H9 (cell line): ENCODE results near the gene CLK4. TPM values are rescaled to one million over a fixed set of nuclear protein-coding genes. Genes with fewer than 3 reads are reported as not detected.

ENCODE experiments used
- DNase-seq: peaks from one replicate; pipeline ENCODE4 v3.0.0-alpha.2; 2017
- H2AFZ ChIP-seq: one replicate; pipeline ENCODE4 v1.6.1; 2013; ENCODE audit warnings: mild to moderate bottlenecking, low read length, control low read depth, moderate library complexity
- H2AK5ac ChIP-seq: 2 replicates; pipeline ENCODE4 v1.6.1; 2013; ENCODE audit warnings: low read length, control low read depth, mixed read lengths; ENCODE audit not compliant: insufficient read length
- H2BK120ac ChIP-seq: one replicate; pipeline ENCODE4 v1.6.1; 2013; ENCODE audit warnings: low read depth, mild to moderate bottlenecking, low read length, control low read depth, inconsistent platforms; ENCODE audit not compliant: poor library complexity, severe bottlenecking
- H2BK12ac ChIP-seq: 2 replicates; pipeline ENCODE4 v1.6.1; 2013; ENCODE audit warnings: low read length, control low read depth, mixed read lengths, low read depth; ENCODE audit not compliant: insufficient read length
- H2BK15ac ChIP-seq: 2 replicates; pipeline ENCODE4 v1.6.1; 2013; ENCODE audit warnings: low read depth, low read length, control low read depth
- H2BK20ac ChIP-seq: one replicate; pipeline ENCODE4 v1.6.1; 2013; ENCODE audit warnings: low read depth, mild to moderate bottlenecking, low read length, control low read depth, inconsistent platforms; ENCODE audit not compliant: poor library complexity, severe bottlenecking
- H2BK5ac ChIP-seq: 2 replicates; pipeline ENCODE4 v1.6.1; 2013; ENCODE audit warnings: low read length, control low read depth, mixed read lengths; ENCODE audit not compliant: insufficient read length
- H3K14ac ChIP-seq: 2 replicates; pipeline ENCODE4 v1.6.1; 2013; ENCODE audit warnings: low read length, control low read depth; ENCODE audit not compliant: insufficient read depth
- H3K18ac ChIP-seq: 2 replicates; pipeline ENCODE4 v1.6.1; 2013; ENCODE audit warnings: low read depth, mild to moderate bottlenecking, mixed read lengths, low read length, control low read depth; ENCODE audit not compliant: insufficient read length
- H3K23ac ChIP-seq: 2 replicates; pipeline ENCODE4 v1.6.1; 2013; ENCODE audit warnings: low read length, control low read depth, mixed read lengths, low read depth; ENCODE audit not compliant: insufficient read length
- H3K23me2 ChIP-seq: 2 replicates; pipeline ENCODE4 v1.6.1; 2013; ENCODE audit warnings: low read depth, mild to moderate bottlenecking, mixed read lengths, low read length, control low read depth; ENCODE audit not compliant: insufficient read length, poor library complexity, severe bottlenecking
- H3K27ac ChIP-seq: 2 replicates; pipeline ENCODE4 v1.5.1; 2013; ENCODE audit warnings: low read length, control low read depth, mixed read lengths, low read depth; ENCODE audit not compliant: insufficient read length
- H3K27me3 ChIP-seq: 2 replicates; pipeline ENCODE4 v1.6.1; 2013; ENCODE audit warnings: low read length, control low read depth, inconsistent platforms; ENCODE audit not compliant: insufficient read depth
- H3K4ac ChIP-seq: 2 replicates; pipeline ENCODE4 v1.6.1; 2013; ENCODE audit warnings: low read depth, mild to moderate bottlenecking, control low read depth, inconsistent platforms, low read length, moderate library complexity
- H3K4me1 ChIP-seq: 2 replicates; pipeline ENCODE4 v1.6.1; 2013; ENCODE audit warnings: low read length, control low read depth, inconsistent platforms; ENCODE audit not compliant: insufficient read depth
- H3K4me2 ChIP-seq: 2 replicates; pipeline ENCODE4 v1.6.1; 2013; ENCODE audit warnings: low read length, control low read depth, mixed read lengths; ENCODE audit not compliant: insufficient read length, insufficient read depth
- H3K56ac ChIP-seq: 2 replicates; pipeline ENCODE4 v1.6.1; 2013; ENCODE audit warnings: low read depth, mild to moderate bottlenecking, mixed read lengths, low read length, control low read depth; ENCODE audit not compliant: insufficient read length
- H3K79me1 ChIP-seq: 2 replicates; pipeline ENCODE4 v1.6.1; 2013; ENCODE audit warnings: low read depth, mild to moderate bottlenecking, moderate library complexity, low read length, control low read depth, inconsistent platforms; ENCODE audit not compliant: insufficient read depth, poor library complexity, severe bottlenecking
- H3K79me2 ChIP-seq: 2 replicates; pipeline ENCODE4 v1.6.1; 2013; ENCODE audit warnings: low read length, control low read depth, inconsistent platforms; ENCODE audit not compliant: insufficient read depth
- H3K9ac ChIP-seq: 2 replicates; pipeline ENCODE4 v1.6.1; 2013; ENCODE audit warnings: low read length, control low read depth, mixed read lengths; ENCODE audit not compliant: insufficient read length; ENCODE audit errors: extremely low read depth
- H3K9me3 ChIP-seq: one replicate; pipeline ENCODE4 v1.6.1; 2013; ENCODE audit warnings: low read depth, low read length, inconsistent platforms; ENCODE audit not compliant: control insufficient read depth
- H3T11ph ChIP-seq: one replicate; pipeline ENCODE4 v1.6.1; 2013; ENCODE audit warnings: mild to moderate bottlenecking, low read length, control low read depth, inconsistent platforms
- H4K20me1 ChIP-seq: one replicate; pipeline ENCODE4 v1.6.1; 2013; ENCODE audit not compliant: control insufficient read depth, insufficient read length, insufficient read depth
- H4K5ac ChIP-seq: 2 replicates; pipeline ENCODE4 v1.6.1; 2013; ENCODE audit warnings: low read depth, mild to moderate bottlenecking, mixed read lengths, low read length, control low read depth; ENCODE audit not compliant: insufficient read length
- H4K8ac ChIP-seq: replicated peaks from 2 replicates; pipeline ENCODE4 v1.6.1; 2013; ENCODE audit warnings: low read length, control low read depth, mixed read lengths, low read depth; ENCODE audit not compliant: insufficient read length
- H4K91ac ChIP-seq: 2 replicates; pipeline ENCODE4 v1.6.1; 2013; ENCODE audit warnings: low read depth, mild to moderate bottlenecking, moderate library complexity, mixed read lengths, low read length, control low read depth; ENCODE audit not compliant: insufficient read length
- H3K27ac Mint-ChIP-seq, 3 experiments: 2 replicates in 2 of 3; 3 replicates in 1 of 3; pipeline ENCODE4 v1.8.0; 2020 to 2021; ENCODE audit warnings: mixed read lengths in 3 of 3, mild to moderate bottlenecking in 1 of 3, moderate library complexity in 1 of 3
- H3K27me3 Mint-ChIP-seq: 2 replicates; pipeline ENCODE4 v1.8.0; 2021; ENCODE audit warnings: low read depth, mild to moderate bottlenecking, moderate library complexity, mixed read lengths
- H3K36me3 Mint-ChIP-seq, 3 experiments: 2 replicates in 2 of 3; 3 replicates in 1 of 3; pipeline ENCODE4 v1.8.0; 2020 to 2021; ENCODE audit warnings: low read depth in 3 of 3, mixed read lengths in 3 of 3; ENCODE audit not compliant: insufficient read depth in 1 of 3
- H3K4me1 Mint-ChIP-seq, 2 experiments: 2 replicates each; pipeline ENCODE4 v1.8.0; 2020; ENCODE audit warnings: mixed read lengths in 2 of 2
- H3K4me3 Mint-ChIP-seq, 2 experiments: 2 replicates in 1 of 2; 3 replicates in 1 of 2; pipeline ENCODE4 v1.8.0; 2020 to 2021; ENCODE audit warnings: mild to moderate bottlenecking in 2 of 2, mixed read lengths in 2 of 2, moderate library complexity in 1 of 2
- H3K9me3 Mint-ChIP-seq, 2 experiments: 2 replicates in 1 of 2; 3 replicates in 1 of 2; pipeline ENCODE4 v1.8.0; 2020; ENCODE audit warnings: mild to moderate bottlenecking in 2 of 2, mixed read lengths in 2 of 2, moderate library complexity in 1 of 2
- WGBS: extraction: QIAGEN DNeasy Blood & Tissue Kit; methylation state at CpG from one replicate; pipeline ENCODE4 v1.1.7; 2013; ENCODE audit warnings: missing lambda C conversion rate, low lambda C conversion rate, mixed read lengths; ENCODE audit not compliant: insufficient read length; ENCODE audit errors: extremely low coverage; 5-methylcytosine and 5-hydroxymethylcytosine counted together
- total RNA-seq: library from RNA; stranded (reverse); gene quantifications from 2 replicates; pipeline ENCODE4 v1.2.1, GENCODE V29; 2021
- TF ChIP-seq, protein P1 (sequence below): fragments of 200-600 bp; sonication (generic); conservative IDR thresholded peaks from 3 replicates; pipeline ENCODE4 v1.8.0; 2021; ENCODE audit warnings: antibody characterized with exemption, mild to moderate bottlenecking

The CLK4 gene
- total RNA-seq, 1 experiment from 2014 or later, result 12.5 TPM

DNA sequence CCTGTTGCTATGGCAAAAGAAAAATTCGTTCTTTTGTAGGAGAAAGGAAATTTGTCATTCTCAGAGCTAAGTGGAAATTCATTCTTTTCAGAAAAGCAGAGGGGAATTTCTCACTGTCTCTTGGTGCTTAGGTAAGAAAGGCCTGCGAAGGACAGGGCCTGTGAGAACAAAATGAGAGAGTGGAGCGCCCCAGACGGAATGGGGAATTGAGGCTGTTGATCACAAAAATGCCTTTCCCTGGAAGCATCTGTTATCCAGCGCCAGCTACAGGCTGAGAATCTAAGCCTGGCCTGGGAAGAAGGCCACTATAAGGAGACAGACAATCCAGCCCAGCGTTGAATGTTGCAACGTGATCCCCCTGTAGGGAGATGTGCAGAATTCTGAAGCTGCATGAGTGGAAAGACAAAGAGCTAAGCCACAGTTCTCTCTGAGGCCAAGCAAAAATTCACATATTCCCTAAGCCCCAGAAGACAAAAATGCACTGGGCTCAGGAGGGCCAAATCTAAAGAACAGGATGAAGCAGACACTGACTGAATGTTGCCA, 44.8 kb upstream of the CLK4 start:
- Mint-ChIP-seq H3K4me1 (peaks cover 0 to 6% of the 10 kb centered on the region in 2 experiments; a peak in 1 of 4 replicates), H3K27ac (no peak overlapping the region; a peak in 1 of 7 replicates), H3K27me3 (peaks cover 15% of the 10 kb centered on the region), H3K4me3 (no peak overlapping the region), H3K9me3 (peaks cover 0 to 49% of the 10 kb centered on the region in 2 experiments; a peak in 2 of 5 replicates), H3K36me3 (no peaks in the 10 kb centered on the region)
- H4K91ac ChIP-seq, result no peak overlapping the region
- no peak overlapping the region for H4K8ac ChIP-seq
- no peak for DNase-seq
- TF ChIP-seq, protein P1, sequence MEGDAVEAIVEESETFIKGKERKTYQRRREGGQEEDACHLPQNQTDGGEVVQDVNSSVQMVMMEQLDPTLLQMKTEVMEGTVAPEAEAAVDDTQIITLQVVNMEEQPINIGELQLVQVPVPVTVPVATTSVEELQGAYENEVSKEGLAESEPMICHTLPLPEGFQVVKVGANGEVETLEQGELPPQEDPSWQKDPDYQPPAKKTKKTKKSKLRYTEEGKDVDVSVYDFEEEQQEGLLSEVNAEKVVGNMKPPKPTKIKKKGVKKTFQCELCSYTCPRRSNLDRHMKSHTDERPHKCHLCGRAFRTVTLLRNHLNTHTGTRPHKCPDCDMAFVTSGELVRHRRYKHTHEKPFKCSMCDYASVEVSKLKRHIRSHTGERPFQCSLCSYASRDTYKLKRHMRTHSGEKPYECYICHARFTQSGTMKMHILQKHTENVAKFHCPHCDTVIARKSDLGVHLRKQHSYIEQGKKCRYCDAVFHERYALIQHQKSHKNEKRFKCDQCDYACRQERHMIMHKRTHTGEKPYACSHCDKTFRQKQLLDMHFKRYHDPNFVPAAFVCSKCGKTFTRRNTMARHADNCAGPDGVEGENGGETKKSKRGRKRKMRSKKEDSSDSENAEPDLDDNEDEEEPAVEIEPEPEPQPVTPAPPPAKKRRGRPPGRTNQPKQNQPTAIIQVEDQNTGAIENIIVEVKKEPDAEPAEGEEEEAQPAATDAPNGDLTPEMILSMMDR, result no peak
- H3K79me2 ChIP-seq, result no peaks in the 10 kb centered on the region
- no peak overlapping the region for H3K14ac ChIP-seq
- H2AK5ac ChIP-seq, result no peak overlapping the region
- H3K4me1 ChIP-seq, result no peaks in the 10 kb centered on the region
- no peak overlapping the region for H2BK120ac ChIP-seq
- no peak overlapping the region for H3K4ac ChIP-seq
- no peaks in the 10 kb centered on the region for H3K9me3 ChIP-seq
- H3K23me2 ChIP-seq, result no peaks in the 10 kb centered on the region
- H3K56ac ChIP-seq, result no peak overlapping the region
- H2BK5ac ChIP-seq, result no peak overlapping the region
- H3T11ph ChIP-seq, result no peak overlapping the region
- H4K5ac ChIP-seq, result no peak overlapping the region
- no peak overlapping the region for H3K4me2 ChIP-seq
- H3K79me1 ChIP-seq, result no peaks in the 10 kb centered on the region
- no peak overlapping the region for H3K27ac ChIP-seq
- H3K9ac ChIP-seq, result no peak overlapping the region
- H3K18ac ChIP-seq, result no peak overlapping the region
- no peak overlapping the region for H2BK15ac ChIP-seq
- H3K23ac ChIP-seq, result no peak overlapping the region
- no peak overlapping the region for H2BK12ac ChIP-seq
- no peak overlapping the region for H2AFZ ChIP-seq
- no peak overlapping the region for H2BK20ac ChIP-seq
- no CpG with 5 or more reads among the region's 7 CpGs for WGBS
- H4K20me1 ChIP-seq, result no peaks in the 10 kb centered on the region
- no peaks in the 10 kb centered on the region for H3K27me3 ChIP-seq
